ENCODE measurements around the gene LTBP1.

DNA sequence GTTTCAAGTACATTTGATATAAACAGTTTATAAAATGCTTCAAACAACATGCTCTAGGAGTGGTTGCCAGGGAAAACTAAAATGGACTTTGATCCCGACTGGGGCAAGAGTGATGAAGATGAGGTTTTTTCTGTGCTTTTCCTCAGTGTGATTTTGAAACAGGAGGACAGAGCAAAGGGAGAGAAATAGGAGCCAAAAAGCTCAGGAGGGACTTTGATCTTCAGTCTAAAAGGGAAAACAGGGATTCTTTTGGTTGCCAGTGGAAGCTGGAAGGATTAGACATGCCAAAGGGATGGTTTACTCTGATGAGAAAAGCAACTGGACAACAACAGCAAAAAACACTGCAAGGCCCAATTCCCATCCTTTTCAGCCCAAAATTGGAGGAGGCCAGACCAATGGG, 95.5 kb downstream of the LTBP1 start:
- TF ChIP-seq, protein P1, sequence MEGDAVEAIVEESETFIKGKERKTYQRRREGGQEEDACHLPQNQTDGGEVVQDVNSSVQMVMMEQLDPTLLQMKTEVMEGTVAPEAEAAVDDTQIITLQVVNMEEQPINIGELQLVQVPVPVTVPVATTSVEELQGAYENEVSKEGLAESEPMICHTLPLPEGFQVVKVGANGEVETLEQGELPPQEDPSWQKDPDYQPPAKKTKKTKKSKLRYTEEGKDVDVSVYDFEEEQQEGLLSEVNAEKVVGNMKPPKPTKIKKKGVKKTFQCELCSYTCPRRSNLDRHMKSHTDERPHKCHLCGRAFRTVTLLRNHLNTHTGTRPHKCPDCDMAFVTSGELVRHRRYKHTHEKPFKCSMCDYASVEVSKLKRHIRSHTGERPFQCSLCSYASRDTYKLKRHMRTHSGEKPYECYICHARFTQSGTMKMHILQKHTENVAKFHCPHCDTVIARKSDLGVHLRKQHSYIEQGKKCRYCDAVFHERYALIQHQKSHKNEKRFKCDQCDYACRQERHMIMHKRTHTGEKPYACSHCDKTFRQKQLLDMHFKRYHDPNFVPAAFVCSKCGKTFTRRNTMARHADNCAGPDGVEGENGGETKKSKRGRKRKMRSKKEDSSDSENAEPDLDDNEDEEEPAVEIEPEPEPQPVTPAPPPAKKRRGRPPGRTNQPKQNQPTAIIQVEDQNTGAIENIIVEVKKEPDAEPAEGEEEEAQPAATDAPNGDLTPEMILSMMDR (IDR thresholded peaks at IDR 0.05): no peak
- TF ChIP-seq EZH2 (IDR thresholded peaks at IDR 0.05; ENCODE audit: borderline replicate concordance, insufficient read depth, low read depth, low read length, poor library complexity, severe bottlenecking): no peak
